GM12872 (cell line): ENCODE measurements around the gene MARCKS.

ENCODE experiments used
- CTCF ChIP-seq: IDR thresholded peaks from 3 replicates; pipeline ENCODE4 v1.5.1; 2011; ENCODE audit warnings: low read depth, mild to moderate bottlenecking, low read length, moderate library complexity; ENCODE audit not compliant: insufficient read depth

Gene MARCKS

DNA sequence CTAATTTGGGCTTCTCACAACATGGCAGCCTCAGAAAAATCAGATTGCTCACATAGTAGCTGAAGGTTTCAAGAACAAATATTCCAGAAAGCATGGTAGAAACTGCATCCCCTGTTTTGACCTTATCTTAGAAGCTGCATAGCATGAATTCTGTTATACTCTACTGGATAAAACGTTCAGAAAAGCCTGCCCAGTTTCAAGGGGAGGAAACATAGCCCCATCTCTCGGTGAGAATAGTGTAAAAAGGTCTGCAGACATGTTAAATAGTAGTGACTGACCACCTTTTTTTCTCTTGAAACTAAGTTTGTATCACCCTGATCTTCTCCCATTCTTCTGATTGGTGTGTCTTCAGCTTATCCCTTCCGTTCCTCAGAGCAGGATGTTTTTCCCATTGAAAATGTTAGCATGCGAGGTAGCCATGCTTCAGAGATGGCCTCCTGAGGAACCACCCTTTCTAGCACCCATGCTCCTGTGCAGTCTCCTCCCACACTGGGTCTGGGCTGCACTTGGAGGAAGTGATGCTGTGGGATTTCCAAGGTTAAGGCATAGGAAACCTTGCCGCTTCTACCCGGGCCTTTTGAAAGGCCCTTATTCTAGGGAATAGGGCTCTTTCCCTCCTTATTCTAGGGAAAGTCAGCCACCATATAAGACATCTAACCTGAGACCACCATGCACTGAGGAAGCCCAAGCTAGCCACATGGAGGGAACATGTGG is 50.1 kb downstream of the MARCKS start:
- no peak for TF ChIP-seq CTCF

DNA sequence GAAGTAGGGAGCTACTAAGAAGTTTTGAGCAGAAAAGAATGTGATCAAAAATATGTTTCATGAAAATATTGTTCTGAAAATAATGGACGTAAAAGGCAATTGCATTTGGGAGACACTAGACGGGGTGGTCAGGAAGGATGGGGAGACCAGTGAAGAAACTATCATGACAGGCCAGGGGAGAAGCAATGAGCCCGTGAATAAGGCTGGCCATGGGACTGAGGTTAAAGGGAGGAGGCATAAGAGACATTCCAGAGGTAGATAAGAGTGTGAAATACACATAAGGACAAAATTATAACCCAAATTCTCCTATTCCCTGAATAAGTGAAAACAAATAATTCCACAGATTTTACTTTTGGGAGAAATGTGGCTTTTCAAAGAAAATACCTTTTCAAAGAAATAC is 51.7 kb downstream of the MARCKS start:
- TF ChIP-seq CTCF, result no peak

- peak; percentile 56 for TF ChIP-seq CTCF
These were observed 52.2 kb downstream of the MARCKS start for GRCh38 chr6:113909224-113909856.
